GM21723 (cell line): ENCODE measurements around the gene MGAT5.

ENCODE experiments used
- ATAC-seq: cut with Tn5 transposase; IDR thresholded peaks from one replicate; pipeline ENCODE4 v1.9.1; 2021; ENCODE audit warnings: mild to moderate bottlenecking, moderate library complexity; ENCODE audit not compliant: unreplicated experiment

Gene MGAT5

GRCh38 chr2:134230885-134231284, 23.0 kb upstream of the MGAT5 start:
- ATAC-seq = no peak

- peak; percentile 32 for ATAC-seq
Measured at GRCh38 chr2:134231301-134231964, 22.4 kb upstream of the MGAT5 start.

- peak; percentile 13 for ATAC-seq
Measured at GRCh38 chr2:134231965-134232340, 21.9 kb upstream of the MGAT5 start.

- no peak for ATAC-seq
Measured at GRCh38 chr2:134232461-134232860, 21.4 kb upstream of the MGAT5 start.

GRCh38 chr2:134232868-134233727, 20.8 kb upstream of the MGAT5 start:
- ATAC-seq = peak; percentile 65

- ATAC-seq = peak; percentile 54
Measured at GRCh38 chr2:134233728-134234136, 20.1 kb upstream of the MGAT5 start.

GRCh38 chr2:134234535-134234934, 19.3 kb upstream of the MGAT5 start:
- ATAC-seq = no peak

- ATAC-seq = no peak
Measured at GRCh38 chr2:134235510-134236144, 18.2 kb upstream of the MGAT5 start.

- no peak for ATAC-seq
Measured at GRCh38 chr2:134238371-134238770, 15.5 kb upstream of the MGAT5 start.

- no peak for ATAC-seq
Measured at GRCh38 chr2:134240061-134240460, 13.8 kb upstream of the MGAT5 start.

GRCh38 chr2:134241911-134242310, 12.0 kb upstream of the MGAT5 start:
- ATAC-seq = no peak

- no peak for ATAC-seq
Measured at GRCh38 chr2:134243244-134243643, 10.6 kb upstream of the MGAT5 start.

- no peak for ATAC-seq
Measured at GRCh38 chr2:134244086-134244485, 9.8 kb upstream of the MGAT5 start.

- peak; percentile 29 for ATAC-seq
Measured at GRCh38 chr2:134244587-134244986, 9.3 kb upstream of the MGAT5 start.

- no peak for ATAC-seq
Measured at GRCh38 chr2:134245340-134245984, 8.4 kb upstream of the MGAT5 start.

- ATAC-seq = no peak
Measured at GRCh38 chr2:134246154-134246874, 7.6 kb upstream of the MGAT5 start.

GRCh38 chr2:134247679-134248078, 6.2 kb upstream of the MGAT5 start:
- ATAC-seq = peak; percentile 50

GRCh38 chr2:134248913-134249312, 5.0 kb upstream of the MGAT5 start:
- no peak for ATAC-seq

- ATAC-seq = no peak
Measured at GRCh38 chr2:134249755-134250154, 4.1 kb upstream of the MGAT5 start.

- ATAC-seq = no peak
Measured at GRCh38 chr2:134250840-134251461, 2.9 kb upstream of the MGAT5 start.
